Astrocyte of the hippocampus (primary cell): Measurements from ENCODE around the gene RAVER1.

Experiments used
- DNase-seq: peaks from one replicate; pipeline ENCODE4 v3.0.0; 2011; ENCODE audit warnings: low read depth, low spot score

The RAVER1 gene

GRCh38 chr19:10269333-10270179 is 63.8 kb downstream of the RAVER1 start:
- peak; percentile 88 for DNase-seq

- no peak for DNase-seq
These were observed 65.3 kb downstream of the RAVER1 start for GRCh38 chr19:10268071-10268470.

GRCh38 chr19:10266706-10267105 is 66.6 kb downstream of the RAVER1 start:
- no peak for DNase-seq
